Loucy (cell line): ENCODE data around the gene TM9SF4.

Source experiments
- H2AFZ ChIP-seq: fragments of 200-600 bp; sonication (generic); 2 replicates; pipeline ENCODE4 v1.6.0; 2016; ENCODE audit warnings: antibody characterized with exemption, mild to moderate bottlenecking, low read length, moderate library complexity
- H3F3A ChIP-seq: fragments of 200-600 bp; 2 replicates; pipeline ENCODE4 v1.6.0; 2016; ENCODE audit warnings: antibody characterized with exemption, low read depth, mild to moderate bottlenecking
- H3K27me3 ChIP-seq: fragments of 200-600 bp; sonication (generic); 2 replicates; pipeline ENCODE4 v1.6.1; 2014; ENCODE audit warnings: low read length, mild to moderate bottlenecking; ENCODE audit not compliant: insufficient read depth, poor library complexity, severe bottlenecking
- H3K36me3 ChIP-seq: fragments of 200-600 bp; sonication (generic); 2 replicates; pipeline ENCODE4 v1.6.1; 2016; ENCODE audit warnings: low read length; ENCODE audit not compliant: insufficient read depth
- H3K4me1 ChIP-seq: fragments of 200-600 bp; sonication (generic); 2 replicates; pipeline ENCODE4 v1.5.1; 2014; ENCODE audit warnings: low read length, mild to moderate bottlenecking; ENCODE audit not compliant: insufficient read depth, poor library complexity, severe bottlenecking
- H3K4me2 ChIP-seq: fragments of 200-600 bp; sonication (generic); 2 replicates; pipeline ENCODE4 v1.6.0; 2014; ENCODE audit warnings: antibody characterized with exemption, low read length, low read depth, mild to moderate bottlenecking; ENCODE audit not compliant: poor library complexity, severe bottlenecking
- H3K4me3 ChIP-seq: fragments of 200-600 bp; sonication (generic); 2 replicates; pipeline ENCODE4 v1.5.1; 2014; ENCODE audit warnings: low read length, mild to moderate bottlenecking, mixed read lengths; ENCODE audit not compliant: poor library complexity, severe bottlenecking
- H3K79me2 ChIP-seq: fragments of 200-600 bp; sonication (generic); 2 replicates; pipeline ENCODE4 v1.6.1; 2014; ENCODE audit warnings: low read length; ENCODE audit not compliant: insufficient read depth
- H3K9ac ChIP-seq: fragments of 200-600 bp; sonication (generic); 2 replicates; pipeline ENCODE4 v1.6.0; 2014; ENCODE audit warnings: mild to moderate bottlenecking, low read depth, low read length, moderate library complexity; ENCODE audit not compliant: poor library complexity, severe bottlenecking
- H3K9me2 ChIP-seq: fragments of 200-600 bp; sonication (generic); replicated peaks from 2 replicates; pipeline ENCODE4 v1.6.1; 2016; ENCODE audit warnings: low read depth, low read length, mixed read lengths
- H3K9me3 ChIP-seq: fragments of 200-600 bp; sonication (generic); 2 replicates; pipeline ENCODE4 v1.6.1; 2014; ENCODE audit warnings: mild to moderate bottlenecking, antibody characterized with exemption, low read length, low read depth; ENCODE audit not compliant: insufficient read depth
- H4K20me1 ChIP-seq: fragments of 200-600 bp; sonication (generic); 2 replicates; pipeline ENCODE4 v1.6.0; 2014; ENCODE audit warnings: antibody characterized with exemption, low read length, mild to moderate bottlenecking; ENCODE audit not compliant: insufficient read depth, poor library complexity, severe bottlenecking
- CTCF ChIP-seq: fragments of 200-600 bp; sonication (generic); conservative IDR thresholded peaks from 2 replicates; pipeline ENCODE4 v1.5.1; 2014; ENCODE audit warnings: mild to moderate bottlenecking, antibody characterized with exemption, low read length
- EZH2phosphoT487 ChIP-seq: fragments of 200-600 bp; IDR thresholded peaks from 2 replicates; pipeline ENCODE4 v1.6.1; 2018; ENCODE audit warnings: antibody characterized with exemption, mild to moderate bottlenecking, moderate library complexity, borderline replicate concordance

Gene TM9SF4

GRCh38 chr20:32158351-32158750, 48.8 kb downstream of the TM9SF4 start:
- peaks cover 3% of the 10 kb centered on the region for H3K4me1 ChIP-seq
- no peaks in the 10 kb centered on the region for H3F3A ChIP-seq
- peaks cover 50% of the 10 kb centered on the region; the same call in 1 of the 2 replicates for H3K36me3 ChIP-seq
- no peak overlapping the region for H3K4me2 ChIP-seq
- no peaks in the 10 kb centered on the region for H3K9me2 ChIP-seq
- H4K20me1 ChIP-seq = no peaks in the 10 kb centered on the region
- no peak overlapping the region for H3K9ac ChIP-seq
- no peak for TF ChIP-seq CTCF
- no peak for TF ChIP-seq EZH2phosphoT487
- no peak overlapping the region for H3K4me3 ChIP-seq
- no peak overlapping the region for H2AFZ ChIP-seq
- no peaks in the 10 kb centered on the region for H3K9me3 ChIP-seq
- no peaks in the 10 kb centered on the region for H3K27me3 ChIP-seq
- no peaks in the 10 kb centered on the region for H3K79me2 ChIP-seq

GRCh38 chr20:32158943-32159660, 49.6 kb downstream of the TM9SF4 start:
- Histone ChIP-seq H3K4me3 (no peak overlapping the region), H3K36me3 (peaks cover 45% of the 10 kb centered on the region; the same call in 1 of the 2 replicates)

GRCh38 chr20:32159766-32160221, 50.3 kb downstream of the TM9SF4 start:
- H3K4me2 ChIP-seq = no peak overlapping the region
- peaks cover 3% of the 10 kb centered on the region for H3K4me1 ChIP-seq
- no peak overlapping the region for H2AFZ ChIP-seq
- no peaks in the 10 kb centered on the region for H4K20me1 ChIP-seq
- TF ChIP-seq EZH2phosphoT487 = no peak
- no peak for TF ChIP-seq CTCF
- peaks cover 52% of the 10 kb centered on the region; the same call in 1 of the 2 replicates for H3K36me3 ChIP-seq
- H3K9me2 ChIP-seq = no peaks in the 10 kb centered on the region
- no peaks in the 10 kb centered on the region for H3F3A ChIP-seq
- no peaks in the 10 kb centered on the region for H3K9me3 ChIP-seq
- H3K27me3 ChIP-seq = no peaks in the 10 kb centered on the region
- no peaks in the 10 kb centered on the region for H3K79me2 ChIP-seq
- no peak overlapping the region for H3K9ac ChIP-seq
- no peak overlapping the region for H3K4me3 ChIP-seq

More at GRCh38 chr20:32158943-32159660, 49.6 kb downstream of the TM9SF4 start:
- Histone ChIP-seq H3K4me2 (no peak overlapping the region), H4K20me1 (no peaks in the 10 kb centered on the region), H3K79me2 (no peaks in the 10 kb centered on the region), H2AFZ (no peak overlapping the region), H3K27me3 (no peaks in the 10 kb centered on the region), H3K4me1 (peaks cover 3% of the 10 kb centered on the region), H3F3A (no peaks in the 10 kb centered on the region), H3K9me3 (no peaks in the 10 kb centered on the region), H3K9me2 (no peaks in the 10 kb centered on the region), H3K9ac (no peak overlapping the region)
- TF ChIP-seq CTCF (no peak), EZH2phosphoT487 (no peak)
